HG02943 (cell line): ENCODE measurements around the gene CFH.
"Not testable (repeated sequence)": the region's sequence is repeated elsewhere in the genome, so short reads cannot be mapped to it uniquely, and the experiment has no call there.

Experiments used
- ATAC-seq: cut with Tn5 transposase; IDR thresholded peaks from one replicate; pipeline ENCODE4 v1.9.1; 2021; ENCODE audit warnings: mild to moderate bottlenecking, low read depth, moderate library complexity; ENCODE audit not compliant: unreplicated experiment

CFH gene

DNA sequence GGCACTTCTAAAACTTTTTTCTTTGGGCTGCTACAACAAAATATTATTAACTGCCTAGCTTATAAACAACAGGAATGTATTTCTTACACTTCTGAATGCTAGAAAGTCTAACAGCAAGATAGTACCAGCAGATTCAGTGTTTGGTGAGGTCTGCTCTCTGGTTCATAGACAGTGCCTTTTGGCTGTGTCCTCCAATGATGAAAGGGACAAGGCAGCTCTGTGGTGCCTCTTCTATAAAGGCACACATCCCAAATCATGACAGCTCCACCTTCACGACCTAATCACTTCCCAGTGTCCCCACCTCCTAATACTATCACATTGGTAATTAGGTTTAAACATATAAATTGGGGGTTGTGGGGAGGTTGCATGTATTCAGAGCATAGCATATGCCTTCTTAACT lies 9.5 kb downstream of the CFH start:
- no peak for ATAC-seq

DNA sequence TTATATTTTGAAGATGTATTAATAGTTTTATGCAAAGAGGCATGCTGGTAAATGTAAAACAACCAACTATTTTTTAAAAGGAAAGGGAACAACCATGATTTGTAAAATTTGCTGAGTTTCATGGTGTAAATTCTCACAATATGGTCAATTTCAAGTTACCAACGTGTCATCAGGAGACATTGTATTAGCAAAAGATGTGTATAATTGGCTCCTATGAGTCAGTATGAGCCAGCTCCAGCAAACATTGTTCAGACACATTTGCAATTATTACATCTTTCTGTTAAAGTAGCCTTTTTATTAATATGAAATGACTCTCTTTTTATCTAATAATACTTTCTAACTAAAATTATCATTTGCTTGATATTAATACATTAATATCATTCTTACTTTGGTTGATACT lies 15.3 kb downstream of the CFH start:
- ATAC-seq: no peak

DNA sequence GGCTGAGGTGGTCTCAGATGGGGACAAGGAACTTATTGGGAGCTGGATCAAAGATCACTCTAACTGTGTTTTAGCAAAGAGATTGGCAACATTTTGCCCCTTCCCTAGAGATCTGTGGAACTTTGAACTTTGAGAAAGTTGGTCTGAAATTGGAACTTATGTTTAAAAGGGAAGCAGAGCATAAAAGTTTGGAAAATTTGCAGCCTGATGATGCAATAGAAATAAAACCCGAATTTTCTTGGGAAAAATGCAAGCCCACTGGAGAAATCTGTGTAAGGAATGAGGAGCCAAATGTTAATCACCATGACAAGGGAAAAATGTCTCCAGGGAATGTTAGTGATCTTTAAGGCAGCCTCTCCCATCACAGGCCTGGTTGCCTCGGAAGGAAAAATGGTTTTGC lies 17.2 kb downstream of the CFH start:
- no peak for ATAC-seq

DNA sequence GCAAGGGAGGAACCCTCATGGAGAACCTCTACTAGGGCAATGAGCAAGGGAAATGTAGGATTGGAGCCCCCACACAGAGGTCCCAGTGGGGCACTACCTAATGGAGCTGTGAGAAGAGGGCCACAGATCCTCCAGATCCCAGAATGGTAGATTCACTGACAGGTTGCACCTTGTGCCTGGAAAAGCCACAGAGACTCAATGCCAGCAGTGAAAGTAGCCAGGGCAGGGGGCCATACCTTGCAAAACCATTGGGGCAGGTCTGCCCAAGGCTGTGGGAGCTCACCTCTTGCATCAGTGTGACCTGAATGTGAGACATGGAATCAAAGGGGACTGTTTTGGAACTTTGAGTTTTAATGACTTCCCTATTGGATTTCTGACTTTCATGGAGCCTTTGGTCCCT lies 17.9 kb downstream of the CFH start:
- ATAC-seq: no peak

DNA sequence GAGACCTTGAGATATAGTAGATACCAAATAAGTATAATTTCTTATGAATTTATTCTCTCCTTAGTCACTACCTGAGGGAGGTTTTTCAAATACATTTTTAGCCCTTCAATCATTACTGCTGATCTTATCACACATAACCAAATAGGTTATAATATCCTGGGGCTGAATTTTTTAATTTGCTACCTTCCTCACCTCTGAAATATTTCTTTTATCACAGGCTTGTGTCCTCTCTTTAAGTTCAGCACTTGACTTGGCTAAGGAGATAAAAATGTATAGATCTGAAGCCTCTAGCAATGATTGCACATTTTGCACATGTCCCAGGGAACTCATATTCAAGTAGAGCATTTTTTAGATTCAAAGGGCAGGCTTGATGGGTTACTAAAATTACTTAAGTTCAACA lies 23.1 kb downstream of the CFH start:
- no peak for ATAC-seq

DNA sequence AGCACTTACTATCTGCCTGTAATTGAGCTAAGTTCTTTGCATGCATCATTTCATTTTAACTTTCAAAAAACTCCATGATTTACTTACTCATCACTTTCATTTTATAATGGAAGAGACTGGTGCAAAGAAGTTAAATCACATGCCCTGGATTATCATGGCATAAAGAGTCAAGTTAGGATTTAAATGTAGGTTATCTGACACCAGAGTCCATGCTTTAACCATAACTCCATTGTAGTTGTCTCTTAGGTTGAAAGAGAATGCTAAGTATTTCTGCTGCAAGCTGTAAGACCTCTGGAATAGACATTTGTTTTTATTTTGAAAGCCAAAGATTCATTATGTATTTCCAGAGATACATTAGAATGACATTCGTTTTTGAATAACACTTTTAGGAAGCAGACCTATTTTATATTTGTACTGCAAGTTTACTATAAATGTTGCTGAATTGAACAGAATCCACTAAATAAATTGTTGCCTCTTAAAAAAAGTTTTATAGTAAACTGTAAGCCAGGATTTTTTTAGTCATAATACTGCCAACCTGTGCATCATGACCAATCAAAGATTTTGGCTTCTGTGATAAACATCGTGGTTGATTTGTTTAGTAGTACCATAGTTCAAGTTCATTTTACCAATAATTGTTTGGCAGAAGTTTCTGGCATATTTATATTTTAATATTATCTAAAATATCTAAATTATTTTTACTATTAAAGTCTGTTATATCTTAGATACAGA lies 26.1 kb downstream of the CFH start:
- ATAC-seq: no peak

DNA sequence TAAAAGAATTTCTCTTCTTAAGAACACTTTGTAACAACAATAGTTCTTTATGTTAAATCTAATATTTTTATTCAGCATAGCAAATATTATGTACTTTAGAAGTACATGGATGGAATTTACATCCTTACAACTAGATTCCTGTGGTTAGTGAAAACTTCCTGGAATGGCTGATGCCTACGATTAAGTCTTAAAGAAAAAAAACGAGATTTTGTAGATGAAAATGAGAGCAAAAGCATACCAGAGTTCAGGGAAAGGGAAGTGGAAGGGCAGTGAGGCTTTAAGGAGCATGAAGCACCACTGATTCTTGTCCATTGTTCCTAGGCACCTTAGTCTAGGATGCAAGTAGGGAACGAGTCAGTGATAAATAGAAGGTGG lies 26.7 kb downstream of the CFH start:
- ATAC-seq: no peak

DNA sequence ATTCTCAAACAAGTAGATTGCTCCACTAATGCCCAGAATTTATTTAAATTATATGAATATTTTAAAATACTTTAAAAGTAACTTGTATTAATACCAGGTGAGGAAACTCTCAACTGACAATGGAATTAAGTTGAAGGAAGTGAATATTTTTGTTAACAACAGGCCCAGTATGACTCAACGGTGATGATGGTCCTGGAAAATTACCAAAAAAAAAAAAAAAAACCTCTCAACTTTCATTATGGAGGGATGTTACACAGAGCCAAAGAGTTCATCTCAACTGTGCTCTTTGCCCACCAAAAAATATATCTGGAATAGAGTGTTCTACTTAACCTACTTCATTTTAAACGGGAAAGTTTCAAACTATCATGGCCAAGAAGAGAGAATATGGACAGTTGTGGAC lies 28.3 kb downstream of the CFH start:
- ATAC-seq: no peak

DNA sequence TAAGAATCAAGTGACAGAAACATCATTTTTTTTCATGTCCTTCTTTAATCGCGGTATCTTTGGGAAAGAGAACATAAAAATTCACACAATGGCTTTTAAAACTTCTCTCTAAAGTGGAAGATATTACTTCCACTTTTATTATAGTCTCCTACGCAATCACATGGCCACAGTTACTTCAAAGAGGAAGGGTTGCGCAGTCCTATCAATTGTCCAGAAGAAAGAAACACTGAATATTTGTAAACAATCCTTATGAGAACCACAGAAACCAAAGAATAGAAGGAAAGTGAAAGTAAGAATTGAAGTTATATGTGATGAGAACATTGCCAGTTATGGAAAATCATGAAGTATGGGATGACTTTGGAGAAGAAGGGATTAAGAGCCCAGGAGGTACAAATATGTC lies 32.6 kb downstream of the CFH start:
- ATAC-seq: no peak

DNA sequence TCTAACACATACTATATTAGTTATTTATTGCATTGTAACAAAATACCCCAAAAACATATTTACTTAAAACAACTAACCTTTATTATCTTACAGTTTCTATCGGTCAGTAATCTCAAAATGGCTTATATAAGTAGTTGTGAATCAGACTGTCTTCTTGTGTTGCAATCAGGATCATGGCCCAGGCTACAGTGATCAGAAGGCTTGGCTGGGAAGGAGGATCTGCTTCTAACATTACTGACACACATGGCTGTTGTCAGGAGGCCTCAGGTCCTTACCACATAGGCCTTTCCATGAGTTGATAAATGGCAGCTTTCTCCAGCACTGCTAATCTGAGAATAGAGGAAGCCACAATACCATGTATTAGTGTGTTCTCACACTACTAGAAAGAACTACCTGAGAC lies 33.7 kb downstream of the CFH start:
- ATAC-seq: no peak

DNA sequence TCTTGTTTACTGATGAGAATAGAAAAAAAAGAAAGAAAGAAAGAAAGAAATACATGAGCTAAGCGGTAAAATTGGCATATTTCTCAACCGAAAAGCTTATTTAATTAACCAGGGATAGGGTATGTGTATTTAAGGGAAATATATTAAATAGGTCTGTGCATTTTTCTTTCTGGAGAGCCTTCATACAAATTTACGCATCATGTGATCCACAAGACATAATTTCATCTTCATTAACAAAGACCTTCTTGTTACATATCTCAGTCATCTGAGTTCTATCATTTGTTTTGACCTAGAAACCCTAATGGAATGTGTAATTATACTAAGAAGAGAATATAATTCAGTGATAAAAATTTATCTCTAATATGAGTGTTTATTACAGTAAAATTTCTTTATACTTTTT lies 37.2 kb downstream of the CFH start:
- no peak for ATAC-seq

DNA sequence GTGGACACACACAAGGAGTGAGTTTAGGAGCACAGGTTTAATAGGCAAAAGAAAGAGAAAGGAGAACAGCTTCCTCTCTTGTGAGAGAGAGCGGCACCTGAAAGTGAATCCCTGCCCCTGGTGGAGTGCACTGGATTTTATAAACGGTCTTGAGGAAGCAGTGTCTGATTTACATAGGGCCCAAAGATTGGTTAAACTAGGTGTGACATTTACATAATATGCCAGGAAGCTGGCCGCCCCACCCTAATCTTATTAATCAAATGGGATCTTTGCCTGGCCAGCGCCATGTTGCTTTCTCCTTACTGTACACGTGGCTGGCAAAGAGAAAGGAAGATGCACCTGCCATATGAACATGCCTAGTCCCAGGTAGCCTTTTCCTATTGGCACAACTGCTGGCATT lies 38.7 kb downstream of the CFH start:
- ATAC-seq: no peak

DNA sequence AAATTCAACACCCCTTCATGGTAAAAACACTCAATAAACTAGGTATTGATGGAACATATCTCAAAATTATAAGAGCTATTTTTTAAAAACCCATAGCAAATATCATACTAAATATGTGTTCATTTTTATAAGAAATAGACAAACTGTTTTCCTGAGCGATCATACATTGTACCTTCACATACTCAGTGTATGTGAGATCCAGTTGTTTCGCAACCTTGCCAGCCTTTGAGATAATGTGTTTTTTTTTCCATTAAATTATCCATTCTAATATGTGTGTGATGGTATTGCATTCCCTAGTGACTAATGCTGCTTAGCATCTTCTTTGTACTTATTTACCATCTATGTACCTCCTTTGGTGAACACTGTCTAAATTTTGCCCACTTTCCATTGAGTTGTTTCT lies 47.1 kb downstream of the CFH start:
- ATAC-seq: no peak

DNA sequence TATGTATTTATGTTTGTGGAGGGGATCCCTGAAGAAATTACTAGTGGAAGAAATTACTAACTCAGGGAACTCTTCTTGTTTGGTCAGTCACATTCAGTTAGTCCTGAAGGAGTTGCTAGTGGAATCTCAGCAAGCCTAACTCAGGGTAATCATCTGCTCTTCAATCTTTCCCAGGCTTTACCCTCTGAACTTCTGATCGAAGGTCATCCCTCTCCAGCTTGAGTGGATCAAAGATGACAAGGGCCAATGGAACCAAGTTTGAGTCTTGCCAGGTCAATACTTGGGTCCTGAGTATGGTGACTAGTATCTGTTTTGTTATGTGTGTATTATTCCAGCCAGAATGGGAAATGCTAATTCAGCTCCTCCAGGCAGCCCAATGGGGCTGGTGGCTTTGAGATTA lies 49.3 kb downstream of the CFH start:
- no peak for ATAC-seq

DNA sequence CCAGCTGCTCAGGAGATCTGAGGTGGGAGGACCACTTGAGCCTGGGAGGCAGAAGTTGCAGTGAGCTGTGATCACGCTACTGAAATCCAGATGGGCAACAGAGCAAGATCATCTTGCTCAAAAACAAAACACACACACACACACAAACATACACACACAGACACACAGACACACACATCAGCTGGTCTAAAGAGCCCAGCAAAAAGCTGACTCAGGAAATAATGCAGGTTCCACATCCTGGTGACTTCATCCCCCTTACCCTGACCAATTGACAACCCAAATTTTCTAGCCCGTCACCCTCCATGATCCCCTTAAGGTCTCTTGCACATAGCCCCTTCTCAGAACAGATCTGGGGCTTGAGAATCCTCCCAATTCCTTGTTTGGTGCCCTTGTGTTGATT lies 58.0 kb downstream of the CFH start:
- ATAC-seq: not testable (repeated sequence)

DNA sequence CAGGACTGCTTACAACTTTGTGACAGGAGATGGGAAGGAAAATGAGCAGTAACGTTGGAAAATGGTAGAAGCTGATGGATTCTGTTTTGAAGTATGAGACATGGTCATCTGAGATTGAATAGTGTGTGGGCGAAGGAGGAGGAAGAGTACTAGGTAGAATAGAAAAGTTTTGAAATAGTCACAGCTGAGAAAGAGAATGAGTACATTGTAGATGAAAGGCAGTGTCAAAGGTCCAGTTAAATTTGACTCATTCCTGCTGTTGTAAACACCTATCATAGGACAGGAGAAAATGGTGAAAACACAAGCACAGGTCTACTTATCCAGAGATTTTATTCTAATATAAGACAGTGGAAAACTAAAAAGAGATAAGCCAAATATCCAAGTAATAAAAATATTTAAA lies 66.0 kb downstream of the CFH start:
- ATAC-seq: no peak

DNA sequence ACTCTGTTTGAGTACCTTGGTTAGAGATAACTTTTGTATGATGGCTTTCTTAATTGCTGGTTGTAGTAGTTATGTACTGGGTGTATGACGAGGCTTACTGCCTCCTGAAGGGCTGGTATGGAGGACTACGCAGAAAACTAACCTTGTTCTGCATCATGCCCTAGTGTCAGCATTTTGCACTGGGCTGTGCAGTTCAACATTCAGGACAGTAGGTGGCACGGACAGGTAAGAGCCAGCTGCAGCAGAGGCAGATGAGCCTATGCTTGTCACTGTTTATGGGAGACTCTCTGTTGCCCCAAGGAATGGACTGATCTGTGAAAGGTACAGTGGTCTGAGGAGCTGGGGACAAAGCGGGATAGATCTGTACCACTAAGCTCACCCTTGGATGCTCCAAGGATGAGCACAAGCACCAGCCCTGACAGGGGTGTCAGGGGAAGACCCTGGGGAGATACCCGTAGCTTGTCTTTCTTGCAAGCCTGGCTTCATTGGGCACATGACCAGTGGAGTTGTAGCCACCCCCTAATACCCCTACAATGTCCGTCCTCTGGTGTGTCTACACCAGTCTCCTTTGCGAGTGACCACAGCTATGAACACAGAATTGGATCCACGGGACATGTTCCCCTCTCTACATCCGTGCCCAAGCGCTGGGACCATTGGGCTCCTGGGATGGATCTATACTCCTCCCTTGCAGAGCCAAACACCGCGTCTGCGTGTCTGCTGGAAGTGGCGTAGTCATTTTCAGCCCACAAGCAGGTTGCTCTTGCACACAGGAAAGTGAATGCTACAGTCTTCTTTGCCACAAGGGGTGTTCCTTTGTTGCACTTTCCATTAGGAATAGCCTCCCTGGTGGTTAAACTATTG lies 71.7 kb downstream of the CFH start:
- ATAC-seq: peak; percentile 96

DNA sequence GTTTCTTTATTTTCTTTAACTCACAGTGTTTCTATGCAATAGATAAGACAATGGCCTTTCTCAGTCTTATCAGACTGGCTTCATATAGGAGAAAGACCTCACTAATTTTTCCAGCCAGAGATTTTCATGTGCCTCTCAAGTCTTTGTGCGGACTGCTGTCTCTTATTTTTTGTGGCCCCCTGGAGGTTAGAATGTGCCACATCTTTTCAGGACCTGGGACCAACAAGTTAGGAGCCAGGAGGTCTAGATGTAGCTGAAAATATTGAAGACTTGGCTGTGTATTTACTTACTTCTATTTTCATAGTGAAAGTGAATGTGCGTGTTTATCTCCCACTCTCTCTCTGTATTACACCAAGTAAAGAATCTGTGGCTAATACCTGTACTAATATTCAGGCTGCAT lies 80.7 kb downstream of the CFH start:
- ATAC-seq: no peak

DNA sequence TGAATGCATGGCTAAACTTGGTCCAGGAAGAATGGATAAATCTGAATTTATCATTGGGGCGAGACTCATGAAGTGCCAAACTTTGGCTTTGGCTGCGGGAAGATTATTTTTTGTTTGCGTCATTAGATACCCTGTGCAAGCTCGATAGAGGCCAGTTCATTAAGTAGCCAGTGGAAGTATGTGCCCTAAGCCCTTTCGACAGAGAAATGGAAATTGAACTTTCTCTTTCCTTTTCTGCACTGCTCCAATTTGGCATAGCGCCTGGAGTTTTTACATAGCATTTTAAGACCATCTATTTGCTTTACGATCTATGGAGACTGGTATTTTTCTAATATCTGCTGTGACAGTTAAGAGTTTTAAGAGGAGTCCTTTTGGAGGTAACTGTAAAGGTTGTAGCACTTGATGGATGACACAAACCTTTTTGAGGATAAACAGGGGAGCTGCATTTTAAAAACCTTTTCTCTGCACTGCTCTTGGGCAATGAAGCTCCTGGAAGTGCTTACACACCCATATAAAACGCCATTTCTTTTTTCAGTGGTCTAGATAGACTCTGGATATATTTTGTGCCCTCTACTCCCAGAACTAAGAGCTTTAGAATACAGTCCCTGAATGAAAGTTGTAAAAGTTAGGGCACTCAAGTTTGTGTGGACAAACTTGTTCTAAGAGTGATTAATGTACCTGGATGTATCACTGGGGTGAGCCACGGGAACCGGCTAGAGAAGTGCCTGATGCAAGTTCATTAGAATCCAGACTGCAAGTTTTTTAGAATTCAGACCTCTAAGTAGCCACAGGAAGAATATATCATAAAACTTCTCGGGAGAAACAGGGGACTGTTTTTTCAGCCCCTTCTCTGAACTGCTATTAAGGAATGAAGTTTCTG lies 81.5 kb downstream of the CFH start:
- ATAC-seq: no peak

DNA sequence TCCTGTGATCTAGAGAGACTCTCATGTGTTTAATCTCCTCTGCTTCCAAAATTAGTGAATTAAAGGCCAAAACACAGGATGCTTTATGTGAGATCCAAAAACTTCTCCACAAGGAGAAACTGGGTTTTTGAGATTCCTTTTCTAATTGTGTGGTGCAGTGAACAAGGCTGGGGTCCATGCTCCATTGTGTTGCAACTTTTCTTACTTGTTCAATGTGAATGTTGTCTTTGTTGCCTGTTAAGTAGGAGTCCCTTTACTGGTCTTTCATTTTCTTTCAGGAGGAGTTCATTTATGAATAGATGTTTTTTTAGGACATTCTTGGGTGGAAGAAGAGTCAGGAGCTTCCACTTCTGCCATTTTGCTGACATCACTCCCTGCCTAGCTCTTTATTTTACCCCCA lies 82.2 kb downstream of the CFH start:
- ATAC-seq: no peak

DNA sequence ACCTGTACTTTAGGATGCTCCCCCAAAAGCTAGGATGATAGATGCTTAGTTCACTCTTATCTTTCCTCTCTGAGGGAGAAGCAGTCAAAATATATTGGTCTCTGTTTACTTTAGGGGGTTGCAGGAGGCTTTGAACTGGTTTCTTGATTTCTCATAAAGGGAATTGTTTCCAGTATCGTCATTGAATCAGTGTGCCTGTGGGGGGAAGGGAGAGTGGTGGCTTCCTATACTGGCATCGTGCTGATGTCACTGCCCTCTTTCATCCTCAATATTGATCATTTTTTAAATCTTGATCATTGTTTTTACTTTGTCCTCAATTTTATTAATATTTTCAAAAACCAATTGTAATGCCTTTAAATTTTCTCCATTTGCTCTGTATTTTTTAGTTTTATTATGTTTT lies 82.6 kb downstream of the CFH start:
- no peak for ATAC-seq
